PC-9 (cell line): Measurements from ENCODE around the gene CD63. TPM values are rescaled to one million over a fixed set of nuclear protein-coding genes. Genes with fewer than 3 reads are reported as not detected.

Experiments
- BruUV-seq: library from RNA; stranded (reverse); fragments of 400-500 nt; replicated peaks from 2 replicates; lab custom pipeline; 2021; lab: Mats Ljungman, UMichigan
- CTCF ChIA-PET: fragments of 300-600 bp; sonication (Branson Sonifier 250); formaldehyde crosslinking; loops from one replicate; lab custom pipeline; 2022; ENCODE audit warnings: antibody characterized with exemption; lab: Charles Lee
- POLR2A ChIA-PET: fragments of 300-600 bp; sonication (Branson Sonifier 250); formaldehyde crosslinking; loops from one replicate; lab custom pipeline; 2022; ENCODE audit warnings: antibody characterized with exemption; ENCODE audit not compliant: unreplicated experiment; lab: Charles Lee
- DNase-seq, 2 experiments: peaks; one replicate each; pipeline versions ENCODE4 v3.0.0 to v3.0.0-alpha.2; 2015 to 2022; ENCODE audit warnings: mixed read lengths in 1 of 2
- H2AFZ ChIP-seq: fragments of 200-600 bp; sonication (generic); 2 replicates; pipeline ENCODE4 v1.8.1; 2017; ENCODE audit warnings: antibody characterized with exemption
- H3F3A ChIP-seq: fragments of 200-600 bp; sonication (generic); 2 replicates; pipeline ENCODE4 v1.8.1; 2017; ENCODE audit warnings: antibody characterized with exemption, mild to moderate bottlenecking, low read depth; ENCODE audit not compliant: insufficient read depth
- H3K27ac ChIP-seq: fragments of 200-600 bp; sonication (generic); 2 replicates; pipeline ENCODE4 v1.6.1; 2016; ENCODE audit warnings: mixed run types
- H3K27me3 ChIP-seq: fragments of 200-600 bp; sonication (generic); 2 replicates; pipeline ENCODE4 v1.6.1; 2016; ENCODE audit warnings: low read depth, mixed run types; ENCODE audit not compliant: insufficient read depth
- H3K36me3 ChIP-seq: fragments of 200-600 bp; sonication (generic); 2 replicates; pipeline ENCODE4 v1.6.1; 2016; ENCODE audit warnings: low read depth, mixed run types
- H3K4me1 ChIP-seq: fragments of 200-600 bp; sonication (generic); replicated peaks from 2 replicates; pipeline ENCODE4 v1.6.1; 2016; ENCODE audit warnings: mixed run types; ENCODE audit not compliant: insufficient read depth
- H3K4me2 ChIP-seq: fragments of 200-600 bp; sonication (generic); 2 replicates; pipeline ENCODE4 v1.6.1; 2017; ENCODE audit warnings: mixed run types
- H3K4me3 ChIP-seq: fragments of 200-600 bp; sonication (generic); 2 replicates; pipeline ENCODE4 v1.6.1; 2016; ENCODE audit warnings: mixed run types
- H3K79me2 ChIP-seq: fragments of 200-600 bp; sonication (generic); 2 replicates; pipeline ENCODE4 v1.6.1; 2017; ENCODE audit warnings: low read depth, mixed run types
- H3K9me2 ChIP-seq: fragments of 200-600 bp; sonication (generic); 2 replicates; pipeline ENCODE4 v1.8.1; 2017; ENCODE audit warnings: mild to moderate bottlenecking; ENCODE audit not compliant: insufficient read depth
- H3K9me3 ChIP-seq: fragments of 200-600 bp; sonication (generic); 2 replicates; pipeline ENCODE4 v1.8.1; 2016; ENCODE audit warnings: low read depth; ENCODE audit not compliant: insufficient read depth
- H4K20me1 ChIP-seq: fragments of 200-600 bp; sonication (generic); 2 replicates; pipeline ENCODE4 v1.8.1; 2017; ENCODE audit not compliant: insufficient read depth
- EZH2 ChIP-seq: fragments of 200-600 bp; sonication (generic); IDR thresholded peaks from 2 replicates; pipeline ENCODE4 v1.8.0; 2017; ENCODE audit warnings: antibody characterized with exemption, low read depth
- intact Hi-C: fragments of 100-400 bp; cut with micrococcal nuclease; formaldehyde crosslinking; loops from one replicate; pipeline ENCODE4 v1.10.0; 2022; ENCODE audit not compliant: unreplicated experiment
- total RNA-seq: library from RNA; stranded (reverse); gene quantifications from 2 replicates; pipeline ENCODE4 v1.2.3, GENCODE V29; 2021
- TF ChIP-seq, protein P1 (sequence below): fragments of 200-600 bp; sonication (generic); conservative IDR thresholded peaks from 2 replicates; pipeline ENCODE4 v1.6.1; 2017; ENCODE audit warnings: mixed run types, antibody characterized with exemption, mild to moderate bottlenecking, moderate library complexity

The CD63 gene
- total RNA-seq, 1 experiment from 2014 or later = 434 TPM

DNA sequence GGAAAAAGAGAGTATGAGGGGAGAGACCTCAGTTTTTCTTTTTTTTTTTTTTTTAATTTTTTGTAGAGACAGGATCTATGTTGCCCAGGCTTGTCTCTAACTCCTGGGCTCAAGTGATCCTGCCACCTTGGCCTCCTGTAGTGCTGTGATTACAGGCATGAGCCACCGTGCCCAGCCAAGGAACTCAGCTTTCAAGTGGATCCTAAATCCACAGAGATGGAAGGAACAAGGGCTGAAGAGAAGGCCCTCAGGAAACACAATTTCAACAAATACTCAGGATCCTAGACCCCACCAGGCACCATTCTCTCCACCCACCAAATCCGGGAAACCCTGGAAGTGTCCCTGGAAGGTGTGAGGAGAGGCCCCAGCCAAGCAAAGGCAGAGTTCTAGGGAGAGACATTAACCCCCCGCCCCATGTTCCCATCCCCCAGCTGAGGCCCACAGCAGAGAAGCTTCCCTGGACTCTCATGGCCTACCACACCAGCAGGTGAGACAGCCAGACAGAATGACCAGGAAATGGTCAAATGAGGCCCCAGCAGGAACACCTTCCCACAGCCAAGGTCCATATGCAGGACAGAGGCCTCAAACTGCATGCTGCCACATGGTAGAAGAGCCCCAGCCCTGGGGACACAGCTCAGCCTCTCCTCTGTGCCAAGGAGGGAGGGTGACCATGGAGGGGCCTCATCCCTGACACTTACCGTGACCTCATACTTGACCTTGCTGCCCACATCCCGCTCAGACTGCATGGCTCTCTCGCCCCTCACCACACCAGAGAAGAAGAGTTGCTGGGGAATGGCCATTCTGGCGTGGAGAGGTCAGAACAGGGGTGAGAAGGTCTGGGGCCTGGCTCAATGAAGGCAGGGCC is 35.3 kb downstream of the CD63 start:
- no TSS peak for BruUV-seq
- POLR2A ChIA-PET = no interaction called here
- TF ChIP-seq, protein P1, sequence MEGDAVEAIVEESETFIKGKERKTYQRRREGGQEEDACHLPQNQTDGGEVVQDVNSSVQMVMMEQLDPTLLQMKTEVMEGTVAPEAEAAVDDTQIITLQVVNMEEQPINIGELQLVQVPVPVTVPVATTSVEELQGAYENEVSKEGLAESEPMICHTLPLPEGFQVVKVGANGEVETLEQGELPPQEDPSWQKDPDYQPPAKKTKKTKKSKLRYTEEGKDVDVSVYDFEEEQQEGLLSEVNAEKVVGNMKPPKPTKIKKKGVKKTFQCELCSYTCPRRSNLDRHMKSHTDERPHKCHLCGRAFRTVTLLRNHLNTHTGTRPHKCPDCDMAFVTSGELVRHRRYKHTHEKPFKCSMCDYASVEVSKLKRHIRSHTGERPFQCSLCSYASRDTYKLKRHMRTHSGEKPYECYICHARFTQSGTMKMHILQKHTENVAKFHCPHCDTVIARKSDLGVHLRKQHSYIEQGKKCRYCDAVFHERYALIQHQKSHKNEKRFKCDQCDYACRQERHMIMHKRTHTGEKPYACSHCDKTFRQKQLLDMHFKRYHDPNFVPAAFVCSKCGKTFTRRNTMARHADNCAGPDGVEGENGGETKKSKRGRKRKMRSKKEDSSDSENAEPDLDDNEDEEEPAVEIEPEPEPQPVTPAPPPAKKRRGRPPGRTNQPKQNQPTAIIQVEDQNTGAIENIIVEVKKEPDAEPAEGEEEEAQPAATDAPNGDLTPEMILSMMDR = no peak
- no peak for TF ChIP-seq EZH2

DNA sequence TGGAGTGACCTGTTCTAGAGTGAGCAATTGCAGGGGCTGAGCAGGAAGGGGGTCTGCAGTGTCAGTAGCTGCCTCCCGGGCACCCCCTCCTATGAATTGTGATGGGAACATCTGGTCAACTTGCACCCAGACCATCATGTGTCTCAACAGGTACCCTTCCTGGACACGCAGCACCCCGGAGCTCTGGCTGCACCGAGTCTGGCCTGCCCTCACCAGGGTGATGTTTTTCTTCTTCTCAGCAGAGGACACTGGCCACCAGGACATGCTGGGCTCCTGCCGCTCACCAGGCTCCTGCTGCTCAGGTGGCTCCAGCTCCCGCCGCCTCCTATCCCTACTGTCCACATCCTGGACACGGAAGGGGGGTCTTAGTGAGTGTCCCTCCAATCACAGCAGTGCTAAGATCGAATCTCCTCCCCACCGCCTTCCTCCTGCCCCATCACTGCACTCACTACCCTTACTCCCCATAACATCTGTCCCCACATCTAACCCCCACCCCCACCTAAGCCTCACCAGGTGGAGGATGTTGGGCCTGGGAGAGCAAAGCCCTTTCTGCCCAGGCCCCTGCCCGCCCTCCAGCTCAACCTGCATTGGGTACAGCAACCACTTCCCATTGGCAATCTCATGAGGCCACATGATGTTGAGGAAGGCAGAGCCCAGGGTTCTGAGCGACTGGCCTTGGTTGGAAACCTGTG is 36.0 kb downstream of the CD63 start:
- H3K27me3 ChIP-seq = peaks cover 41% of the 10 kb centered on the region
- no peaks in the 10 kb centered on the region for H4K20me1 ChIP-seq
- BruUV-seq = no TSS peak
- DNase-seq = no peak
- POLR2A ChIA-PET = no interaction called here
- no peak overlapping the region for H3K4me3 ChIP-seq
- intact Hi-C loops = no loop called here
- H3K4me1 ChIP-seq = no peaks in the 10 kb centered on the region
- H3F3A ChIP-seq = no peaks in the 10 kb centered on the region
- no peaks in the 10 kb centered on the region for H3K36me3 ChIP-seq
- no peaks in the 10 kb centered on the region for H3K9me2 ChIP-seq
- H3K27ac ChIP-seq = no peak overlapping the region
- no peaks in the 10 kb centered on the region for H3K9me3 ChIP-seq
- no peaks in the 10 kb centered on the region for H3K79me2 ChIP-seq
- H2AFZ ChIP-seq = no peak overlapping the region
- no peak overlapping the region for H3K4me2 ChIP-seq
- TF ChIP-seq, protein P1 = no peak
- no peak for TF ChIP-seq EZH2
- CTCF ChIA-PET = no interaction called here

More for the DNA sequence above, 35.3 kb downstream of the CD63 start:
- H3K27ac ChIP-seq = no peak overlapping the region
- H2AFZ ChIP-seq = no peak overlapping the region
- no peaks in the 10 kb centered on the region for H3K9me3 ChIP-seq
- H3F3A ChIP-seq = no peaks in the 10 kb centered on the region
- no peaks in the 10 kb centered on the region for H3K79me2 ChIP-seq
- DNase-seq = no peak
- CTCF ChIA-PET = no interaction called here
- peaks cover 41% of the 10 kb centered on the region for H3K27me3 ChIP-seq
- H4K20me1 ChIP-seq = no peaks in the 10 kb centered on the region
- intact Hi-C loops = no loop called here
- H3K4me1 ChIP-seq = no peaks in the 10 kb centered on the region
- H3K9me2 ChIP-seq = no peaks in the 10 kb centered on the region
- no peak overlapping the region for H3K4me2 ChIP-seq
- no peaks in the 10 kb centered on the region for H3K36me3 ChIP-seq
- no peak overlapping the region for H3K4me3 ChIP-seq

DNA sequence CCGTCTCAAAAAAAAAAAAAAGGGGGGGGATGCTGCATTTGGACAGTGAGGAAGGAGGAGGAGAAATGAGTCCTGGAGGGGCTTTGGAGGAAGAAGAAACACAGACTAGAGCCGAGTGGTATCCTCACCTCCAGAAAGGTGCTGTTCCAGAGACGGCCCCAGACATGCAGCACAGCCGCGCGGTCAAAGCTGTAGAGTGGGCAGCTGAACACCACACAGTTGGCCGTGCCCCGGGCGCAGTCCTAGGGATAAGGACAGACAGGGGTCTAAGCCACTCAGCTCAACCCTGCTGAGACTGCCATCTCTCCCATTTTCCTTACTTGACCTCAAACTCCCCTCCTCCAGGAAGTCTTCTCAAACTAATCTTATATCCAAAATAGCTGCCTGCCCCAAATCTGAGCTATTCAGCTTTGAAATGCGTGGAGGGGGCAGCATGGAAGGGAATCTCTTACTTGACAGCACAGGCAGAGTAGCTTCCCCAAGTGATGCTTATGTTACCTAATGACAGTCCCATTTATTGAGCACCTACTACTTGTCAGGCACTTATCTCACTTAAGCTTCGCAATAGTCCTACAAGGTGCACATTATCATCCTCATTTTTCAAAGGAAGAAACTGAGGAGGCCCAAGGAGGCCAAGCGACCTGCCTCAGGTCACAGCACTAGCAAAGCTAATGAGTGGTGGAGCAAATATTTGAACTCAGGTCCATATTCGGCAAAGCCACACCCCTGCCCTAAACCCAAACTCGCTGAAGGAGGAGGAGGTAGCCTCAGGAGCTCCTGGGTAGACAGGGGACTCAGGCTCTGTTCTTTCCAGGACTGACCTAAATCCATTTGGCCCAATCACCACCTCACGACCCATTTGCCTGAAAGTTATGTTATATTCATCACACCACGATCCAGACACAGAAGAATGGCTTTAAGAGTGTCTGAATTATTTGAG is 39.8 kb downstream of the CD63 start:
- H4K20me1 ChIP-seq = no peaks in the 10 kb centered on the region
- H3K9me2 ChIP-seq = no peaks in the 10 kb centered on the region
- no peaks in the 10 kb centered on the region for H3K9me3 ChIP-seq
- H3K4me2 ChIP-seq = no peak overlapping the region
- no TSS peak for BruUV-seq
- ChIA-PET POLR2A (no interaction called here), CTCF (interaction anchor here (0.6 kb wide), 1 partner anchor 62 kb away, joined by 6 read pairs; no protein-coding TSS in a partner anchor)
- H3K27me3 ChIP-seq = peaks cover 48% of the 10 kb centered on the region
- H3K4me1 ChIP-seq = no peaks in the 10 kb centered on the region
- no peaks in the 10 kb centered on the region for H3K79me2 ChIP-seq
- no peak for TF ChIP-seq EZH2
- H3K4me3 ChIP-seq = no peak overlapping the region
- no peaks in the 10 kb centered on the region for H3F3A ChIP-seq
- H3K36me3 ChIP-seq = no peaks in the 10 kb centered on the region
- no peak overlapping the region for H2AFZ ChIP-seq
- H3K27ac ChIP-seq = no peak overlapping the region
- no peak for DNase-seq
- intact Hi-C loops = no loop called here
